HG03520 (cell line): ENCODE results near the gene NR5A1.

Source experiments
- ATAC-seq: cut with Tn5 transposase; IDR thresholded peaks from one replicate; pipeline ENCODE4 v1.9.1; 2021; ENCODE audit warnings: mild to moderate bottlenecking, moderate library complexity; ENCODE audit not compliant: unreplicated experiment

The NR5A1 gene

DNA sequence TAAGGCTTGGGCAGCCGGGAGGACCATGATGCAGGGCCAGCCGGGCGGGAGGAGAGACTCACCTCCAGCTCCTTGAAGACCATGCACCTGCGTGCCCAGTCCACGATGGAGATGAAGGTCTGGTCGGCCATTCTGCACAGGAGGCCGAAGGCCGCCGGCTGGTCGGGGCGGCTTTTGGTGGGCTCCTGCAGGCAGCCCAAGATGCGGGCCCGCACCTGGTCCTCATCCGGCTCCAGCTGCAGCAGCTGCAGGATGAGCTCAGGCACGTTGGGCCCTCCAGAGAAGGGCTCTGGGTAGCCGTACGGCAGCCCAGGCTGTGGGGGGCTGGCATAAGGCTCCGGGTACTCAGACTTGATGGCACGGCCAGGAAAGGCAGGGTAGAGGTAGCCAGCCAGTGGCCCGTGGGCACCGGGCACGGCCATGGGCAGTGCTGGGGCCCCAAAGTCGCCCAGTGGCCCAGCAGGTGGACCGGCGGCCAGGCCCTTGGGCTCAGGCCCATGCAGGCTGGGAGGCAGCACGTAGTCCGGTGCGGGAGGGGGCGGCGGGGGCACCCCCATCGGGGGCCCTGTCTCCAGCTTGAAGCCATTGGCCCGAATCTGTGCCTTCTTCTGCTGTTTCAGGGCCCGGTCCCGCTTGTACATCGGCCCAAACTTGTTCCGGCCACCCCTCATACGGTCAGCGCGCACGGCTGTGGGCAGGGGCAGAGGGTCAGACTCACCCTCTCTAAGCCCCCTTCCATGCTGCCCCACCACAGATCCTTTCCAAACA lies 7.0 kb downstream of the NR5A1 start:
- no peak for ATAC-seq

GRCh38 chr9:124499216-124499615 lies 8.0 kb downstream of the NR5A1 start:
- no peak for ATAC-seq

DNA sequence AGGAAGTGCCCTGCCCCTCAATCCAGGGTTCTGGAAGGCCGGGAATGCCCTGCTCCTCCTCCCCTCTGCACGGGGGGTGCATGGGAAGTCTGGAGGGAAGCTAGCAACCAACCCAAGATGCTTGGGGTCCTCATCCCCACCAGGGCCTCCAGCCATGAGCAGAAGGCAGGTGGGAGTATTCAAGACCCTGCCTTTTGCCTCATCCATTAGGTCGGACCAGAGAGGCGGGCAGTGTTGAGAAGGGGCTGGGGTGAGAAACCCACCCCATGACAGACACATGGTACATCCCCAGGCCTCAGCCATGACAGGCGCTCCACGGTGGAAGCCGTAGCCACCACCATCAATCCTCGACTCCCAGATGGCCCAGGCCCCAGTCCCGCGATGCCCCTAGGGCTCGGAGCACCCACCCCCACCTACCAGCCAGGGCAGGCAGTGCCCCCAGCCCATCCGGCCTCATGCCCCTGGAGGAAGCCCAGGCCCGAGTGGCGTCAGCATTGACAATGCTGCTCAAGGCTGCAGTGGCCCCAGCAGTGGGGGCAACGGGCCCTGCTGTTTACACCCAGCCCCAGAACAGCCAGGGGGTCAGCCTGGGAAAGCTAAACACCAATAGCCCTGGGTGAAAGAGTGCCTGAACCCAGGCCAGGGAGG lies 8.6 kb downstream of the NR5A1 start:
- no peak for ATAC-seq

DNA sequence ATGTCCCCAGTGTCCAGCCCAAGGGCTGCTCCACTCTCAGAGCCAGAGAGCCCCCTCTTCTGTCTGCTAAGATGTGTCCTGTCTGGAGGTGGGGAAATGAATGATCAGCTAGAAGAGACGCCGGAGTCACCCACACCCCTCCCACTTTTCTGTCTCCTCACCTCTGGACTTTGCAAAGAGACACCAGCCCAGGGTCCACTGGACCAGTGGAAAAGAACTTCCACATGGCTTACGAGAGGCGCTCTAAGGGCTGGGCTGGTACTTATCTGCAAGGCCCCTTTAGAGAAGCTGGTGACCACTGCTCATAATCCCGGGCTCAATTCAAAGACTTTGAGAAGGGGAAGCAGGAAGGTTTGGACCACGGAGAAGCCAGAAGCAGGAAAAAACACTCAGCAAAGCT lies 9.2 kb downstream of the NR5A1 start:
- ATAC-seq = no peak

- no peak for ATAC-seq
Observed at GRCh38 chr9:124497441-124497840, 9.8 kb downstream of the NR5A1 start.

- no peak for ATAC-seq
Observed at GRCh38 chr9:124496463-124496862, 10.7 kb downstream of the NR5A1 start.

GRCh38 chr9:124496075-124496449 lies 11.1 kb downstream of the NR5A1 start:
- no peak for ATAC-seq

DNA sequence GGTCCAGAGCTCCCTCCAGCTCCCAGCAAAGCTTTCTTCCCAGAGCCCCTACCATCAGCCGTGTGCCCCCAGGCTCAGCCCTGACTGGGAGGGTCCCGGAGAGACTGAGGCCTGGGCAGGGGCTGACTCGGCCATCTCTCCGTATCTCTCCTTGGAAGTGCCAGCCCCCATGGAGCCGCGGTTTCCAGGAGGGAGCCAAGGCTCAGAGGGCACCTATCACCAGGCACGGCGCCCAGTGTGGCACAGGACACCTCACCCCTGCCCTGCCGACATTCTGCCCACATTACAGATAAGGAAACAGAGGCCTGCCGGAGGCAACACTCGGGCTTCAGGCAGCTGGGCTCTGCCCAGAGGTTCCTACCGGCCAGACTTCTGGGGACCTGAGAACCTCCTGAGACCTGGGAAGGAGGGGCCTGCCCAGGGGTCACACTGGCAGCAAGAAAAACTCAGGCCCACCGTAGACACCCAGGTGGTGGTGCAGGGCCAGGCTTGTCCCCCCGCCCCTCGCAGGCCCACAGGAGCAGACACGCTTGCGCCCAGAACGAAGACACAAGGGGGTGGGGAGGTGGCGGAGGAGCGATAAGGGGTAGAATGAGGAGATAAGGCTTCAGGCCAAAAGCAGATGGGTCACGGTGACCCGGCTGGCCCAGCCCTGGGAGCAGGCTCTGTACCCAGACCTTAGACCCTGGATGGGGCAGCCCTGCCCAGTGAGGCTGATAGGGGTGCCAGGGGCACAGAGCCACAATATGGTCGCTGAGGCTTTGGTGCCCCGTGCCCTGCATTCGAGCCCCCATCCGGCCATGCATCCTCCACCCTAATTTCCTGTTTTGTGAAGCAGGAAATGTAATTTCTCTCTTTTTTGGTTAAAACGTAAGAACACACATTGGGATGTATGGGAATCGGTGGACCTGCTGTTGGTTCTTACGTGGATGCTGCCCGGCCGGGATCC lies 11.8 kb downstream of the NR5A1 start:
- ATAC-seq = no peak

DNA sequence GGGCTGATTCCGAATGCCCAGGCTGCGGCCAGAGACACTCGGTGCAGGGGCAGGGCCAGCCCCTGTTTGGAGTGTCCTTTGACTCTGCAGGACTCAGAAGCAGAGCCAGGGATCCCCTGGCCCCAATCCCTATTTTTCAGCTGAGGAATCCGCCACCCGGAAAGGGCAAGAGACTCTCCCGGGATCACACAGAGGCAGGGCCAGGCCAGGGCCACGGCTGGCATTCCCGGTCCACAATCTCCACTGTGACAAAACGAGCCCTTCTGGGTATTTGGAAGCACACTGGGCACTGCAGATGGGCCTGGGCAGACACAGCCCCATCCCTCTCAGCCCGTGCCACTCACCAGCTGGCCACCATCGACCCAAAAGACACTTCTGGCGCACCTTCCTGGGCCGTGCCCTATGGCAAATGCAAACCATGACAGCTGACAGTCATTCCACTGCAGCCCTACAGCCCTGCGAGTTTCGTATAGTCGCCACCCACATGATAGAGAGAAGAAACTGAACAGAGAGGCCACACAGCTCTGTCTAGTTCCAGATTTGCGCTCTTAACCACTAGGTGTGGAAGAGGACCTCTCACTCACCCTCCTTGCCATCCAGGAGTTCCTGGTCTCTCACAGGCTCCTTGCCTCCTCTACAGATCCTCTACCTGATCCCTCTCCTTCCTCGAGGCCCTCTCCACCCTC lies 13.3 kb downstream of the NR5A1 start:
- ATAC-seq = no peak

DNA sequence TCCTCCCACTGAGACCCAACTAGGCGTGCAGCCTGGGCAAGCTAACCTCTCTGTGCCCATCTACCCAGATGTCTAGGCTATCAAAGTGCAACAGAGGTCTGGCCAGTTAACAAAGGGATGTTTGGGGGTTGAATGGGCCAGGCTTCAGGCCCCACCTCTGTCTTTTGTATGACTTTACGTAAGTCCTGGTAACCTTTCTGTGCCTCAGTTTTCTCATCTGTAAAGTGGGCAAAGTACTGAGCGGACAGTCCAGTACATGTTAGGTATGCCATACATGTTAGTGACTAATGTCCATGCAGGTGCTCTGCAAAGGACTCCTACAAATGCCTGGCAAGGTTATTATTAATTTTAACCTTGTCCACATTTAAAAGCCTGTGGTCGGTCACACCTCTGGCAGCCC lies 14.0 kb downstream of the NR5A1 start:
- no peak for ATAC-seq

DNA sequence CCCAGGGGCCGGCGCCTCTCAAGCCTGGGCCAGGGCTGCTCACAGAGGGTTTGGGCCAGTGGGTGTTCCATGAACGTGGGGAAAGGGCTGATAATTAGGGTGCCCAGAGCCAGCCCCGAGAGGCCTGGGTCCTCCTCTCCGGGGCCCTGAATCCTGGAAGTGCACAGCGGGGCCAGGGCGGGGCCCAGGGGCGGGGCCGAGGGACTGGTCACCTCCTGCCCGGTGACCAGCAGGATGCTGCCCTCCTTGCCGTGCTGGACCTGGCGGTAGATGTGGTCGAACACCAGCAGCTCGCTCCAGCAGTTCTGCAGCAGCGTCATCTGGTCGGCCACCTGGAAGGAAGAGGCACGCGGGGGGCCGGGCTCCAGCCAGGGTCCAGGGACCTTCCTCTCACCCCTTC lies 14.4 kb downstream of the NR5A1 start:
- ATAC-seq = no peak

DNA sequence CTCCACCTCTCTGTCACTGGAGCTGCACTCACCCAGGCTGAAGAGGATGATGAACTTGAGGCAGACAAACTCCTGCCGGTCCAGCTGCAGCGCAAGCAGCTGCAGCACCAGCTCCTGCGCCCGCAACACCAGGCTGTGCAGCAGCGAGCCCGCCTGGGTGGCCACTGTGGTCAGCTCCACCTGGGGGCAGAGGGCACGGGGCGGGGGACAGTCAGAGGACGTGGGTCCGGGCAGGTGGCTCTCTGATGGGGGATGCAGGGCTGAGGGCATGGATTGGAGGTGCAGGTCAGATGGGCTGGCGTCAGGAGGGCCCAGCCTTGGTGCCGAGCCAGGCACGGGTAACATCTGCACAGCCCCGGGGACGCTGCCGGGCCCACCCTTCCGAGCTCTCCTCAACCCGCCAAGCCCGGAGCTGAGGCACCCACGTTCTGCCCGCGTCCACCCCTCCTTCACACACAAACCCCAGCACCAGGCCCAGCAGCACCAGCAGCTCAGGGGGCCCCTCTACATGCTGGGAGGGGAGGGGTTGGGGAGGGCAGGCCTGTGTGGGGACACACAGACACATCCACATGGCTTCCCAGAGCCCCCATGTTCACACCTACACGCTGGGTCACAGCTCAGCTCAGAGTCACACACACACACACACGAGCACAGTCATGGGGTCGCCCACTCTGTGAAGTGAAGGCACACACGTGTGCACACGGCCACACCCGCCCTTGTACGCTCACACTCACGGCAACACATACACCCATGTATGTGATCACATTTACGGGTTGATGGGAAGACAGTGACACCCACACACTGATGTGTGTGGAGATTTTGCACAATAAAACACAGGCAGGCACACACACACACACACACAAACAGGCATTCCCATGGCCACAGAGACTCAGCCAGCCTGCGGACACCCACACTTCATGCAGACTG lies 15.9 kb downstream of the NR5A1 start:
- no peak for ATAC-seq

DNA sequence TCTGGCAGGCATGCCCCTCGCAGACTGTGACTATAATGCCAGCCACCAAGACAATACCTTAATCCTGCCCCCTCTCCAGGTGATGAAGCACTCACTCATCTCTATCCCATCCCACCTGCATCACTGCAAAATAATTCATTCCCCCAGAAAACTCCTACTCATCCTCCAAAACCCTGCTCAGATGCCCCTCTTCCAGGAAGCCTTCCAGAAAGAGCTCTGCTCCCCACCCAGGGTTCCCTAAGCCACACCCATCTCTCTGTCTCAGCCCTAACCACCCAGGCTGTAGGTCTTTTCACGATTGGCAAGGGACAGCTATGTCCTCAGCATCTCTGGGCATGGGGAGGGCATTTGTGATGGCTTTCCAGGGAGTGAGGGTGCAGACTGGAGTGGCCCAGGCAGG lies 17.2 kb downstream of the NR5A1 start:
- no peak for ATAC-seq

GRCh38 chr9:124489222-124489621 lies 18.0 kb downstream of the NR5A1 start:
- no peak for ATAC-seq

GRCh38 chr9:124488641-124489210 lies 18.5 kb downstream of the NR5A1 start:
- ATAC-seq = no peak

GRCh38 chr9:124487260-124488182 lies 19.7 kb downstream of the NR5A1 start:
- no peak for ATAC-seq

DNA sequence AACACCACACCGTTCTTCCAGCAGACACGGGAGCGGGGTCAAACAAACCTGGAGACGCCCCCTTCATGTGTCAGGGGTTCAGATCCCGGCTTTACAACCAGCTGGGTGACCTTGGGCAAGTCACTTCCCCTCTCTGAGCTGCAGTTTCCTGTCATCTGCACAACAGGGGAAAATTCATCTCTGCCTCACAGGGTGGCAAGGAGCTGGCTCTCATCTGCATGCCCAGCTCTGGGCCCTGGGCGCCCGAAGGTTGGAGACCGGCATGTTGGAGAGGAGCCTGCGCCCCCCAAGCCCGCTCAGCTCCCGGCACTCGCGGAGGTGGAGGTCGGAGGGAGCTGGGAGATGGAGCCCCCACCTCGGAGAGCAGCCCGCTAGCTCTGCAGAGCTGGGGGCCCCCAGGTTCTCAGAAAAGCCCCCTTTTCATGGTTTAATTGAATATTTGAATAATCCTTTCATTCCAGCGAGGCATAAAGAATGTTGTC lies 20.4 kb downstream of the NR5A1 start:
- ATAC-seq = no peak

GRCh38 chr9:124485936-124486335 lies 21.3 kb downstream of the NR5A1 start:
- no peak for ATAC-seq
